Psoas muscle (tissue), 8 donors: Measurements from ENCODE around the gene SYT1. TPM values are rescaled to one million over a fixed set of nuclear protein-coding genes. Genes with fewer than 3 reads are reported as not detected.

Experiments used
- ATAC-seq, 4 donors: fragments of 200-7000 bp; cut with Tn5 transposase; one replicate each; pipeline ENCODE4 v1.9.1; 2020; ENCODE audit warnings: moderate library complexity in 3 of 4, mild to moderate bottlenecking in 2 of 4
- DNase-seq, 2 donors: peaks; one replicate each; pipeline ENCODE4 v3.0.0-alpha.2; 2020
- H3K27ac ChIP-seq: fragments of 200-600 bp; one replicate; pipeline ENCODE4 v1.8.0; 2022
- H3K27me3 ChIP-seq, 3 donors: fragments of 200-600 bp in 1 of 3; one replicate each; pipeline versions ENCODE4 v1.6.1 to v1.8.0; 2013 to 2022; ENCODE audit warnings: low read length in 2 of 3, mild to moderate bottlenecking in 2 of 3, moderate library complexity in 1 of 3; ENCODE audit not compliant: insufficient read depth in 3 of 3
- H3K36me3 ChIP-seq, 2 donors: fragments of 200-600 bp in 1 of 2; one replicate each; pipeline versions ENCODE4 v1.6.1 to v1.8.0; 2013 to 2022; ENCODE audit warnings: low read depth in 1 of 2, mild to moderate bottlenecking in 1 of 2, moderate library complexity in 1 of 2; ENCODE audit not compliant: insufficient read depth in 1 of 2
- H3K4me1 ChIP-seq: fragments of 200-600 bp; one replicate; pipeline ENCODE4 v1.8.0; 2022
- H3K4me3 ChIP-seq: fragments of 200-600 bp; one replicate; pipeline ENCODE4 v1.8.0; 2022; ENCODE audit warnings: mild to moderate bottlenecking
- H3K9me3 ChIP-seq: fragments of 200-600 bp; one replicate; pipeline ENCODE4 v1.8.0; 2022
- WGBS, 3 donors: extraction: QIAGEN DNeasy Blood & Tissue Kit; methylation state at CpG; one replicate each; pipeline versions ENCODE4 v1.1.6 to v1.1.7; 2013; 5-methylcytosine and 5-hydroxymethylcytosine counted together
- intact Hi-C, 2 donors: fragments of 100-400 bp; cut with DNase I; formaldehyde crosslinking; loops; one replicate each; pipeline versions ENCODE4 v1.11.0 to v1.14.2; 2022
- polyA plus RNA-seq, 3 donors: library from polyadenylated mRNA; stranded (reverse); fragments of 200-250 nt; gene quantifications; one replicate each; pipeline ENCODE4 v1.2.3, GENCODE V29; 2013
- total RNA-seq, 4 donors: library from RNA; stranded (reverse); fragmentation: NEBNext Ultra II Directional in 2 of 4; extraction: Animal tissue kit (Norgen Biotek cat#: 25700) in 2 of 4; gene quantifications; one replicate each; pipeline versions ENCODE4 v1.2.1 to v1.2.4, GENCODE V29; 2021 to 2023
- TF ChIP-seq, protein P1 (sequence below): fragments of 200-600 bp; IDR thresholded peaks from one replicate; pipeline ENCODE4 v1.8.0; 2022; ENCODE audit warnings: antibody characterized with exemption
- donor health status: healthy with polysubstance abuse.
- donor health status: DM: no; HTN: no; CAD: no; lungs with moderate emphysema.
- donor health status: Bipolar disorder and iron deficiency.
- donor health status: healthy.
- donor health status: DM: yes; HTN: yes; CAD: no.
- donor health status: DM: no; HTN: no; CAD: no.
- donor health status: DM: no; HTN: no; CAD: no.
- donor health status: DM: yes; HTN: yes; CAD: no.

Gene SYT1
- total and polyA plus RNA-seq, 7 donors = 0.05 to 0.34 (median 0.14) TPM; not detected in 2

DNA sequence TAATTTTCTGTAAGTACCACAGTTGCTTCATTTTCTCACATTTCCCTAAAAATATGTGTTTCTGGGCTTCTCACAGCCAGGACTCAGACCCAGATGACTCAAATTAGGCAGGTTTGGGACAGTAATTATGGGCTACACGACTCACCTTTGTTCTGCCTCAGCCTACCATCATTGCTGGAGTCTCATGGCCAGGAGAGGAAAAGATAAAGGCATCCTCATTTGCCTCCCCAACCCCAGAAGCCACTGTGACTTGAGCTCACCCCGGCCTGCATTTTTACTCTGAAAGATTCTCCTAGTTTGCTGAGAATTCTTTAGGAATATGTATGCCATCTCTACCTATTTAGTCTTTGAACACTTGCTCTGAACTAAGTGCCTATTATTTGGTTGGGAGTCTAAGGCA is 618.3 kb downstream of the SYT1 start:
- TF ChIP-seq, protein P1, sequence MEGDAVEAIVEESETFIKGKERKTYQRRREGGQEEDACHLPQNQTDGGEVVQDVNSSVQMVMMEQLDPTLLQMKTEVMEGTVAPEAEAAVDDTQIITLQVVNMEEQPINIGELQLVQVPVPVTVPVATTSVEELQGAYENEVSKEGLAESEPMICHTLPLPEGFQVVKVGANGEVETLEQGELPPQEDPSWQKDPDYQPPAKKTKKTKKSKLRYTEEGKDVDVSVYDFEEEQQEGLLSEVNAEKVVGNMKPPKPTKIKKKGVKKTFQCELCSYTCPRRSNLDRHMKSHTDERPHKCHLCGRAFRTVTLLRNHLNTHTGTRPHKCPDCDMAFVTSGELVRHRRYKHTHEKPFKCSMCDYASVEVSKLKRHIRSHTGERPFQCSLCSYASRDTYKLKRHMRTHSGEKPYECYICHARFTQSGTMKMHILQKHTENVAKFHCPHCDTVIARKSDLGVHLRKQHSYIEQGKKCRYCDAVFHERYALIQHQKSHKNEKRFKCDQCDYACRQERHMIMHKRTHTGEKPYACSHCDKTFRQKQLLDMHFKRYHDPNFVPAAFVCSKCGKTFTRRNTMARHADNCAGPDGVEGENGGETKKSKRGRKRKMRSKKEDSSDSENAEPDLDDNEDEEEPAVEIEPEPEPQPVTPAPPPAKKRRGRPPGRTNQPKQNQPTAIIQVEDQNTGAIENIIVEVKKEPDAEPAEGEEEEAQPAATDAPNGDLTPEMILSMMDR = no peak
- Histone ChIP-seq H3K36me3 (no peaks in the 10 kb centered on the region), H3K9me3 (no peaks in the 10 kb centered on the region), H3K4me3 (no peak overlapping the region), H3K27ac (no peak overlapping the region), H3K27me3 (peaks cover 0 to 2% (median 0%) of the 10 kb centered on the region in 3 donors), H3K4me1 (no peaks in the 10 kb centered on the region)
- intact Hi-C loops = no loop called here
- WGBS, 3 donors = 54 to 78% (median 56%) methylated on average over 2 of the region's 2 CpGs
- ATAC-seq (no peak), DNase-seq (no peak)

DNA sequence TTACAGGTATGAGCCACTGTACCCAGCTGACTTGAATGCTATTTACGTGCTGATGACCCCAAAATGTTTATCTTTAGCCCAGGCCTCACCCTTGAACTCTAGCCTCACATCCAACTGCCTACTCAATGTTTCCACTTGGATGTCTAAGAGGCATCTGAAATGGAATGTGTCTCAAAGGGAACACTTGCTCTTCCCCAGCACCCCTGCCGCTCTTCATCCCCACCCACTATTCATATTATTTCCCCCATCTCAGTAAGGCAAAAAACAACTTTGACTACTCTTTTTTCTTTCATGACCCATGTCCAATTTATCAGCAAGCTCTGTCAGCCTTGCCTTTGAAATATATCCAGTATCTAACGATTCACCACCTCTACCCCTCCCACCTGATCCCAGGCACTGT is 621.6 kb downstream of the SYT1 start:
- Histone ChIP-seq H3K4me1 (no peaks in the 10 kb centered on the region), H3K36me3 (no peaks in the 10 kb centered on the region), H3K9me3 (no peaks in the 10 kb centered on the region), H3K4me3 (no peak overlapping the region), H3K27ac (no peak overlapping the region), H3K27me3 (peaks cover 0 to 2% (median 0%) of the 10 kb centered on the region in 3 donors)
- ATAC-seq = no peak
- TF ChIP-seq, protein P1 = no peak
- WGBS, 3 donors = 55 to 64% (median 57%) methylated on average over 3 of the region's 3 CpGs
- no peak for DNase-seq
- intact Hi-C loops = no loop called here

DNA sequence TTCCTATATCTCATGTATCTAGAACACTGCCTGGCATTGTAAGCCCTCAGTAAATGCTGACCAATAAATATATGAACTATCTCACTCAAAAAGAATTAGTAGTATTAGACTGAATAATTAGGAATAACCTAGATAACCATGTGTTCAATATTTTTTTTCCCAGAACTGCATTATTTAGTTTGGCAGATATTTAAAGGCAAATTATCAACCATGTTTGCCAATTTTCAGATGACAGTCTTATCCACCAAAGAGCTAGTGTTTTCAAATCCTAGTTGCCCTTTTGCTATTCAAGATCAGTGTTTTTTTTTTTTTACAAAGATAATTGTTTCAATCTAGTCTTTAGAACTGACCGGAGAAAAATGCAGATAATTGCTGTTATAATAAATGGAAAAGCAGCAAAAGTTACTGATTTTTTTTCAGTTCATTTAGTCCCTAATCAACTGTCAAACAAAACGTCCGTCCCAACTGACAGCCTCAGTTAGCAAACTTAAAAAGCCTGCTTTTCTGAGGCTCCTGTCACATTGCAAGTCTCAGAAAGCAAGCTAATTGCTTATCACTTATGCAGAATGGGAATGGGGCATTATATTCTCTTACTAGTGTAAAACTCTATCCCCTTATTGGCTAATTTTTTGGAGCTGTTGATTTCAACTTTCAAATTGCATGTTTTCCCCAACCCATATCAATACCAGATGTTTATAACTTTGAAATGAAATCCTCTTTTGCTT is 623.0 kb downstream of the SYT1 start:
- intact Hi-C loops = no loop called here
- H3K4me1 ChIP-seq = no peaks in the 10 kb centered on the region
- no peak overlapping the region for H3K27ac ChIP-seq
- H3K36me3 ChIP-seq = no peaks in the 10 kb centered on the region
- DNase-seq (no peak), ATAC-seq (no peak)
- 64 to 70% (median 69%) methylated on average over 3 of the region's 3 CpGs for WGBS, 3 donors
- H3K4me3 ChIP-seq = no peak overlapping the region
- peaks cover 0 to 2% (median 2%) of the 10 kb centered on the region in 3 donors for H3K27me3 ChIP-seq
- TF ChIP-seq, protein P1 = no peak
- H3K9me3 ChIP-seq = no peaks in the 10 kb centered on the region
